ENCODE data around the gene ONECUT1.

The ONECUT1 gene

DNA sequence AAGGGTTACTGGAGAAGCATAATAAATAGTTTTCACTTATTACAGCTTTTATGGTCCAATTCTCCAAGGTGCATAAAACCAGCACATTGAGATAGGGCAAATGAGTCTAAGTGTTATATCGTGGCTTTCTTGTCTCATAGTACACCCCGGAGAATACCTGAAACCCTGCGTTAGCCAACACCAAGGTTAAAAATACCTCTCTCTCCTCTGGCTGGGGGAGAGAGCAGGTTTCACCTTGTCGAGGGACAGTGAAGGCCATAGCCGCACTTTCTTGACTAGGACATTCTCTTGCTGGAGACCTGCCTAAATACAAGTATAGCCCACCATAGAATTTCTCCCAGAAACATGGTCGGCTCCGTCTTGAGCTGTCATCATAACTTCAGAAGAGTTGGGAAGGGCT is 59.5 kb downstream of the ONECUT1 start:
- no peak for DNase-seq

DNA sequence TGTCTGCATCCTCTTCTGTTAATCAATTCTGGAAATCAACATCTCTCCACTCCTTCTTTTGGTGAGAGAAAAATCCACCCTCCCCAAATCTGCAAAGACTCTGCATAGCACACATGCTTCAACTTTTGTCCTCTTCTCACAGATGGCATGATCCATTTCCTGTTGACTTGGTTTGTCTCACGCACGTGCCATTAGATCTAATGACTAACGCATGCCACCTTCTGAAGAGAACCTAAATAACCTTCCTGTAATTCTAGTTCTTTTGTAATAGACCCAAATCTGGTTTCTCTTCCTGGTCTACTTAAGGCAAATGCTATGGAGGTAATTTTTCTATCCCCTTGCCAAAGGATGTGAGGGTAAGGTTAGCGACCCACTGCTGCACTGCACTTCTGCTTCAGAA is 60.0 kb downstream of the ONECUT1 start:
- peak; percentile 21 for DNase-seq

DNA sequence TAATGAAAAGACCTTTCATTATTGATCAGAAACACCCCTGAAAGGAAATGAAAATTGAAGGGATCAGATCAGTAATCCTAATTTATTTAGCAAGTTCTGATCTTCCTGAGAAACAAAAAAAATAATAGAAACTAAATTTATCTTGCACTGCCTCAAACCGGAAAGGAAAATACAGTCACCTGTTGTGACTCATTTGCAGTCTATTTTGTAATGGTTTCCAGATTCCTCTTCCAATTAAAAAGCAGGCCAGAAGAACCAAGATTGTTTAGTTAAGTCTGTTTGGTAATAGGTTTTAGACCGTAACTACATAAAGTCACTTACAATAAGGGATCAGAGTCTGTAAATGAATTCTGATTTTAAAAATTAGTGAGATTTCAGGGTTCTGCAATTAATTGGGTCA is 61.2 kb downstream of the ONECUT1 start:
- no peak for DNase-seq

DNA sequence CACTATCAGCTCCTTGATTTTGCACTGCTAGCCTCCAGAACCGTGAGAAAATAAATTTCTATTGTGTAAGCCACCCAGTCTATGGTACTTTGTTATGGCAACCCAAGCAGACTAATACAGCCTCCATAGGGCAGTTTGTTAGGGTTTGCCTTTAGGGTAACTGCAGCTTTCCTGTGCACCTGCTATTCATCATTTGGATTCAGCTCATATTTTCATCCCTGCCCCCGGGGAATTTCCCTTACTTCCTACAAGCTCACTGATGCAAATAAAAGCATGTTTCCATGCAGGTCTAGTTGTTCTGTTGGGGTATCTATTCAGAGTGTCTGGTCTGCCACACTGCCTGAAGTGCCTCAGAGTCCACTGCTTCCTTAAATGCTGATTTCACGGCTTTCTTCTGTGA is 62.3 kb downstream of the ONECUT1 start:
- no peak for DNase-seq

DNA sequence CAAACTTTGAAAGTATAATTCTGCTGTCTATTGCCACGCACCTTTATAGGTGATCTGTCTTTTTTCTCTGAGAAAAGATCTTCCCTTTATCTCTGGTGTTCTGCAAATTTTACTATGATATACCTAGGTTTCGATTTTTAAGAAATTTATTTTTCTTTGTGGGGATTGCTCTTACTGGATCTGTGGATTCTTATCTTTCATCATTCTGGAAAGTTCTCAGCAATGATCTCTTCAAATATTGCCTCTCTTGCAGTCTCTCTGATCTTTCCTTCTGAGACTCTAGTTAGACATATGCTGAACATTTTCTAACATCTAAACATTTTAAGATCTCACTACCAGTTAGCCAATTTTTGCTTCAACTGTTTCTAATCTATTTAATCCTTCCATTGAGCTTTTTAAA is 63.9 kb downstream of the ONECUT1 start:
- no peak for DNase-seq

DNA sequence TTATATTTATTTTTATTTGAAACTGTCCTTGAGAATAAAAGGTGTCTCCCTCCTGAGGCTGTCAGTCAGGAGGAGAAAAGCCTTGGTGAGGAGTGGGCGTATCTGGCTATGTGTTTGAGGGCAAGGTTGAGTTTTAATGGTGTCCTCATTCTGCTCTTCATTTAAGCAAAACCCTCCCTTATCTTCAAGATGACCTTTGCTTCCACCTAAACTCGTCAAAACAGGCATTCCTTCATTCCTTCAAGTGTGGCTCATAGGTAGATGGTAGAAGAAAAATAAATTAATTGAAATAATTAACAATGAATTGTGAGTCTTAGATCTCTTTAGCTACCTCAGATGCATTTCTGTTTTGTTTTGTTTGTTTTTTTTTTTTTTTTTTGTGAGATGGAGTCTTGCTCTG is 71.6 kb downstream of the ONECUT1 start:
- no peak for DNase-seq

DNA sequence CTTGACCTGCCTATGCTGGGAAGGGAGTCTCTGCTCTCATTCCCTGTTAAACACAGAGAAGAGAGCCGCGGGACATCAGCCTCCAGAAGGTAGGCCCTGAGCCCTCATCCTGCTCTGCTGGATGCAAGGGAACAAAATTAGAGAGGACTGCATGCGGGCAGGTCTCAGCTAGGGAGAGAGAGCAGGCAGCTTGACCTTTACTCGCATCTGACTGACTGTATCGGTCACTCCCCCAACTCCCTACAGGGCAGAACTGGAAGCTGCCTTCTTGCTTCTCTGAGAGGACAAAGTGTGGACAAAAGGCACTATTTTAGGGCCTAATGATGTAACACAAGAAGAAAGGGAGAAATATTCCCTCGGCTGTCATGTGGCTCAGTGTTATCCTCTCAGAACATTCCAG is 72.2 kb downstream of the ONECUT1 start:
- DNase-seq, result no peak

DNA sequence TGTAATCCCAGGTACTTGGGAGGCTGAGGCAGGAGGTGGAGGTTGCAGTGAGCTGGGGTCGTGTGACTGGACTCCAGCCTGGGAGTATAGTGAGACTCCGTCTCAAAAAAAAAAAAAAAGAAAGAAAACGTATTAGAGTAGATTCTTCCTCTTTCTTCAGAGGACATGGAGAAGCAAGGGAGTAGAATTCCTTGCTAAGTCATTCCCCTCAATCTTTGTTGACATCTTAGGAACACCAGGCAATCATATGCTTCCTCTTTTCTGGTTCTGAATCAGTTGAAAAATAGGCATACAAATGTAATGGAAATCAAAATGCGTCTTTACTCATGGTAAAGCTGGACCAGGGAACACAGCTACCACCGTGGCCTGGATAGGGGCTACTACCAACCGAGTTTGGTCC is 72.7 kb downstream of the ONECUT1 start:
- no peak for DNase-seq

DNA sequence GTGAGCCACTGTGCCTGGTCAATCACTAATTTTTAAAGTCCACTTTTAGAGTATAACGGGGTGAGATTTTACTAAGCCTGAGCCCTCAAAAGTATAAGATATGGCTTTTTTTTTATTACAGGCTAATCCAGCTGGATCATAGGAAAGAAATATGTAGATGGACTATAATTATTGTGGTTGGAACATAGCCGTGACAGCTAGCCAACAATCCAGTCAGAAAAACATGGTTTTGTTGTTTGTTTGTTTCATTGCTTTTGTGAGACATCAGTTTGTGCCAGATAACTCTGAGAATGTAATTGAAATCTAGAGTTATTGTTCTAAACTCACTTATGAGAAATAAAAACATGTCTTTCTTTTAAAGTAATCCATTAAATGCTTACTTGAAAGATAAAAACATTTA is 73.6 kb downstream of the ONECUT1 start:
- no peak for DNase-seq

DNA sequence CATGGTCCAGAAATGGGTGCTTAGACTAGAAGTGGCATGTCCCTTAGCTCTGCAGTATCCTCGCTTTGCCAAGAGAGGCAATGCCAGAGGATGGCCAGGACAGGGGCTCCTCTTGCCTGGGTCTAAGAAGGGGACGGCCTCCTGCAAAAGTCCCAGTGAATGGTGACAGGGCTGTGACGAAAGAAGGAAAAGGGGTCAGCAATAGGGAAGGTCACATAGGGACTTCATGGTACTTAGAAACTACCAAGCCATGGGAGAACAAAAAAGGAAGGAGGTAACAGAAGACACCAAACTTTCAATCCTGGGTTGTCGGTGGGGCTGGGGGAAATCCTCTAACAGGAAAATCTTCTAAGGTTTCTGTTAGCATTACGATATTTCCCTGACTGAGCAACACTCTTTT is 74.7 kb downstream of the ONECUT1 start:
- DNase-seq, result no peak

DNA sequence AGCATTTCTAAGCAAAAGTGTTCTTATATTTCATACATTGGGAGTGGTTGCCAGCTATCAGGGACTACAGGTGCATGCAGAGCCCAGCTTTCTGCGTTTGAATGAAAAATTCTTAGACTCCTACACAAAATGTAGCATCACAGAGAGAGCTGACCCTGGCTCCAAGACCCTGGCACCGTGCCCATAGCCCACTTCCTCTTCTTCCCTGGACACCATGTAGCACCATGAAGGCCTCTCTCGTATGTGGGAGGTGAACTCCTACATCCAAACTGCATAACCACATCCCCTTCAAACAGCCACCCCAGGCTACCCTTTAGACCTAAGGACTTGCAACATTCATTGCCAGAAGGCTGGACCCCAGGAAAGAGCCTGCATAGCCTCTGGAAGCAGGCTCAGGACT is 75.2 kb downstream of the ONECUT1 start:
- no peak for DNase-seq

DNA sequence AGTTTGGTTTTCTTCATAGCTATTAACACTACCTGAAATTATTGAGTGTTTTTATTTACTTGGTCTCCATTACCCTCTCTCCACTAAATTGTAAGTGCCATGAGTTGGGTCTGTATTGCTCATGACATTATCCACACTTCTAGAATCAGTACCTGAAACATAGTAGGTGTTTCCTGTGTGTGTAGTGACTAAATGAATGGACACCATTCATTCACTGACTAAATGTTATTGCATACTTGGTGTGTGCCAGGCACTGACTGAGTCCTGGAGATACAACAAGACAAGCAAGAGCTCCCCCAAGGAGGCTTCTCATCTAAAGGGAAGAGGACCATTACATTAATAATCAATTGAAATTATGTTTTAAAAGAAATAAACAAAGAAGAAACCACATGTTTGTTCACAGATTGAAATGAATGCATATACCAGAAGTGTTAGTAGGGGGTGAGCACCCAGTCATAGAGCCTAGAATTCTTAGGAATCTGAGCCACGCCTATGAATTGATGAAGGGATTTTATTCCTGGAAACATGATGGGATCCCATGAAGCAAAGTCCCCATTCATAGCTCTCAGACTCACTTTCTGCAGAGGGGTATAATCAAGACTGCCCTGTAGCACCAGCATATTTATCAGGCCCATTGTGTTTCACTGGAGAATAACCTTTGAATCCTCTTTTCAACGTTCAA is 79.3 kb downstream of the ONECUT1 start:
- DNase-seq, result no peak

DNA sequence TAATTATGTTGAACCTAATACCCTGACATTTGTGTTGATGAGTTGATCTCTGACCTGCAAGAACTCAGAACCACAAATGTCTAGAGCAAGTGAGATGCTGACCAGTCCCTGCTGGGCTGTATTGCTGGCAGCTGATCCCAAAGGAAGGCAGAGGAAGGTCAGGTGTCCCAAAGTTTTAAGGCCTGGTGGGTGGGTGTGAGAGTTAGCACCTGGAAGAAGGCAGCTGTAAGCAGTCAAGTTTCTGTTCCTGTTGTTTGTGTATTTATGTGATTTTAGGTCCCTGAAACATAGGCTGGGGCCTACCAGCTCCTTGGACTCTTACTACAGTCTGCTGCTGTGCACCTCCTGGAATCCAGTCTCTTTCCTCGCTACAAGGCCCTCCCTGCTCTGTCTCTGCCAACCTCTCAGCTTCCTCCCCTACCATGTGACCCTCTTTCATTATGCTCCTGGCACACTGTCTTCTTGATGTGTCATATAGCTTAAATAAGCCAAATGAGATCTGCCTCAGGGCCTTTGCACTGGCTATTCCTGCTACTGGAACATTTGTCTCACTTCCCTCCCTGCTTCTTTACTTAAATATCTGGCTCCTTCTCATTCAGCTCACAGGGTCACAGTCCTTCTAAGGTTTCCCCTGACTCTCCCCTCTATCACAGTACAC is 80.0 kb downstream of the ONECUT1 start:
- no peak for DNase-seq

DNA sequence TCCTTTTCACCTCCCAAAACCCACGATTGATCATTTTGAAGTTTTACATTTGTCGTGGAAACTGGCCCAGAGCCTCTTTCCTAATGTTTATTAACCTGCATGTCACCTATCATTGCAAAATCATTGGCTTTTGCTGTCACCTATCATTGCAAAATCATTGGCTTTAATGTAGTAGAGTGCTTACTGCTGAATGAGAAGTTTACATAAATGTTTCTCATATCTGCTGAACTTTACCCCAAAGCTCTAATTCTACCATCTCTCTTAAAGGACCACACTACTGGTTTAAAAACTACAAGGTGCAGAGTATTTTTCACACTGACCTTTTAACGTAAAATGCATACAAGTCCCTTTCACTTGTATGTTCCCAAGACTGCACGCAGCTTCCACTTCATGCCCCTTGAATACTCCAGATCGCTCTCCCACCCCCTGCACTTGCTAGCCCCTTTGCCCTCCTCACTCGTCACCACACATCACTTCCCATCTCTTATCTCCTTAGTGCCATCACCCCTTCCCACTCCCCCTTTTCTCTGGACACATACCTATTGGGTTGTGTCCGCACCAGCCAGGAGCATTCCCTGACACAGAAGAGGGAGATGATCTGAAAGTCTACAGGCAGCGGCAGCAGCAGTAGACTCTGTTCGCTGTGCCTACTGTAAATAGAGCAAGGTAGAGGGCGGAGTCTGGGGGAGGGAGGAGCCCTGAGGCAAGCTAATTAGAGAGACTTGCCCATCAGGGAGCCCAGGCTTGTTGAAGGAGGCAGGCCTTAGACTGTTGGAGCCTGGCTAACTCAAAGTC is 80.8 kb downstream of the ONECUT1 start:
- DNase-seq, result no peak

All from stimulated activated CD4-positive, alpha-beta T cell treated with anti-CD3 and anti-CD28 coated beads, Interleukin-15, amount 100 ng/mL, for 24 hours (primary cell).